Heart left ventricle (tissue), 16 donors: ENCODE measurements around the gene PTPRD. TPM values are rescaled to one million over a fixed set of nuclear protein-coding genes. Genes with fewer than 3 reads are reported as not detected.

Experiments
- ATAC-seq, 4 donors: fragments of 200-7000 bp; cut with Tn5 transposase; one replicate each; pipeline ENCODE4 v1.9.1; 2020 to 2022; ENCODE audit warnings: moderate library complexity in 4 of 4, mild to moderate bottlenecking in 3 of 4, moderate number of reproducible peaks in 1 of 4
- DNase-seq, 5 donors: peaks; one replicate each; pipeline ENCODE4 v3.0.0-alpha.2; 2020
- H3K27ac ChIP-seq, 12 donors: fragments of 200-600 bp; sonication (generic) in 4 of 12; one replicate each; pipeline versions ENCODE4 v1.5.0 to v1.8.0; 2016 to 2022; ENCODE audit warnings: mild to moderate bottlenecking in 2 of 12
- H3K27me3 ChIP-seq, 9 donors: fragments of 200-600 bp; sonication (generic) in 2 of 9; one replicate each; pipeline versions ENCODE4 v1.5.1 to v1.8.0; 2016 to 2022; ENCODE audit warnings: mild to moderate bottlenecking in 3 of 9
- H3K36me3 ChIP-seq, 9 donors: fragments of 200-600 bp; sonication (generic) in 2 of 9; one replicate each; pipeline versions ENCODE4 v1.5.0 to v1.8.0; 2018 to 2022; ENCODE audit warnings: mild to moderate bottlenecking in 2 of 9
- H3K4me1 ChIP-seq, 12 donors: fragments of 200-600 bp; sonication (generic) in 4 of 12; one replicate each; pipeline versions ENCODE4 v1.5.0 to v1.8.0; 2016 to 2022; ENCODE audit warnings: mild to moderate bottlenecking in 3 of 12
- H3K4me3 ChIP-seq, 12 donors: fragments of 200-600 bp; sonication (generic) in 4 of 12; one replicate each; pipeline versions ENCODE4 v1.5.0 to v1.8.0; 2017 to 2022; ENCODE audit warnings: mild to moderate bottlenecking in 9 of 12, moderate library complexity in 4 of 12
- H3K9me3 ChIP-seq, 12 donors: fragments of 200-600 bp; sonication (generic) in 4 of 12; one replicate each; pipeline versions ENCODE4 v1.5.0 to v1.8.0; 2016 to 2022; ENCODE audit warnings: mild to moderate bottlenecking in 1 of 12
- CTCF ChIP-seq, 12 donors: fragments of 200-600 bp; sonication (generic) in 4 of 12; IDR thresholded peaks; one replicate each; pipeline versions ENCODE4 v1.5.0 to v1.8.0; 2018 to 2022; ENCODE audit warnings: antibody characterized with exemption in 12 of 12, mild to moderate bottlenecking in 5 of 12
- POLR2A ChIP-seq, 2 donors: fragments of 450-650 bp; IDR thresholded peaks; one replicate each; pipeline ENCODE4 v1.6.1; 2017; ENCODE audit warnings: antibody characterized with exemption in 2 of 2, mild to moderate bottlenecking in 2 of 2, moderate library complexity in 2 of 2
- WGBS, 4 donors: extraction: QIAGEN DNeasy Blood & Tissue Kit in 2 of 4; methylation state at CpG; one replicate each; pipeline versions ENCODE4 v1.1.5 to v1.1.7; 2013 to 2018; 5-methylcytosine and 5-hydroxymethylcytosine counted together
- intact Hi-C, 10 donors: fragments of 100-400 bp; cut with DNase I; formaldehyde crosslinking; loops; one replicate each; pipeline versions ENCODE4 v1.11.1 to v1.14.2; 2022
- polyA plus RNA-seq, 2 donors: library from polyadenylated mRNA; stranded (reverse); fragments of 200-250 nt; gene quantifications; one replicate each; pipeline ENCODE4 v1.2.3, GENCODE V29; 2013
- total RNA-seq, 9 donors: library from RNA; depleted of rRNA in 2 of 9; stranded (reverse); fragments of >200 nt in 2 of 9; fragmentation: NEBNext Ultra II Directional in 3 of 9; extraction: Animal tissue kit (Norgen Biotek cat#: 25700) in 3 of 9; gene quantifications; one replicate each; pipeline versions ENCODE4 v1.1.0 to v1.2.4, GENCODE V29; 2016 to 2023
- donor health status: ischemic (EF 13 %, LVEDD 7.1; RV severe dilation, severe dysfunction).
- donor health status: healthy with polysubstance abuse.
- donor health status: DM: no; HTN: yes; CAD: no.
- donor health status: DM: no; HTN: no; CAD: no.
- donor health status: ischemic (EF 25% LVEDD 6.9; RV normal size, moderate dysfunction).
- donor health status: ischemic (EF 25% LVEDD 5.7; RV mildly dilated, moderate dysfunction).
- donor health status: healthy.
- donor health status: DM: yes; HTN: yes; CAD: no.
- donor health status: ischemic (EF 35%, LVEDD 5.7; RV mildly dilated, moderate dysfunction).
- donor health status: nonischemic (EF 11% LVEDD 7.7; RV severe dilation, severe dysfunction).
- donor health status: DM: yes; HTN: yes; CAD: no.
- donor health status: PGD.
- donor health status: ischemic (EF 29% LVEDD 5.4; RV normal size, mild dysfunction).
- donor health status: nonischemic (EF 23%, LVEDD 6.1; RV moderate dilation, normal function).

The PTPRD gene
- total and polyA plus RNA-seq, 11 donors = 1.4 to 25.3 (median 15.1) TPM

GRCh38 chr9:9996259-9996658 lies 616.5 kb downstream of the PTPRD start:
- TF ChIP-seq POLR2A (IDR thresholded peaks at IDR 0.05) (no peak), CTCF (IDR thresholded peaks at IDR 0.05) (no peak)
- Histone ChIP-seq H3K4me3 (no peak overlapping the region), H3K27me3 (no peaks in the 10 kb centered on the region), H3K4me1 (peaks cover 0 to 5% (median 0%) of the 10 kb centered on the region in 12 donors), H3K36me3 (no peaks in the 10 kb centered on the region), H3K27ac (no peak overlapping the region), H3K9me3 (no peaks in the 10 kb centered on the region)
- ATAC-seq = no peak
- no peak for DNase-seq
- intact Hi-C loops = loop anchor here in 1 of 10 donors (10.0 kb wide), 1 partner anchor 59 kb away; no protein-coding TSS in a partner anchor

- no peak for TF ChIP-seq POLR2A (IDR thresholded peaks at IDR 0.05)
- TF ChIP-seq CTCF (IDR thresholded peaks at IDR 0.05) = no peak
- Histone ChIP-seq H3K27ac (no peak overlapping the region), H3K9me3 (peaks cover 0 to 9% (median 0%) of the 10 kb centered on the region in 12 donors), H3K27me3 (no peaks in the 10 kb centered on the region), H3K4me1 (no peaks in the 10 kb centered on the region), H3K4me3 (no peak overlapping the region), H3K36me3 (no peaks in the 10 kb centered on the region)
- WGBS, 4 donors = 90 to 100% (median 96%) methylated on average over 1 of the region's 1 CpG
- no peak for ATAC-seq
- no peak for DNase-seq
- intact Hi-C loops = loop anchor here in 1 of 10 donors (10.0 kb wide), 1 partner anchor 62 kb away; no protein-coding TSS in a partner anchor
Measured at GRCh38 chr9:9992936-9993335, 619.9 kb downstream of the PTPRD start.

- H3K9me3 ChIP-seq = no peaks in the 10 kb centered on the region
- H3K27me3 ChIP-seq = no peaks in the 10 kb centered on the region
- no peaks in the 10 kb centered on the region for H3K36me3 ChIP-seq
- H3K27ac ChIP-seq = no peak overlapping the region
- no peak for TF ChIP-seq POLR2A (IDR thresholded peaks at IDR 0.05)
- TF ChIP-seq CTCF (IDR thresholded peaks at IDR 0.05) = no peak
- 84 to 94% (median 90%) methylated on average over 6 of the region's 6 CpGs for WGBS, 4 donors
- intact Hi-C loops = no loop called here
- no peaks in the 10 kb centered on the region for H3K4me1 ChIP-seq
- H3K4me3 ChIP-seq = no peak overlapping the region
- no peak for ATAC-seq
- DNase-seq = no peak
Measured at GRCh38 chr9:9973062-9973461, 639.7 kb downstream of the PTPRD start.

- H3K27me3 ChIP-seq = no peaks in the 10 kb centered on the region
- H3K36me3 ChIP-seq = no peaks in the 10 kb centered on the region
- H3K4me3 ChIP-seq = no peak overlapping the region
- H3K27ac ChIP-seq = no peak overlapping the region
- no peak for TF ChIP-seq POLR2A (IDR thresholded peaks at IDR 0.05)
- no peak for TF ChIP-seq CTCF (IDR thresholded peaks at IDR 0.05)
- ATAC-seq (no peak), DNase-seq (no peak)
- intact Hi-C loops = no loop called here
- H3K4me1 ChIP-seq = no peaks in the 10 kb centered on the region
- no peaks in the 10 kb centered on the region for H3K9me3 ChIP-seq
- 89% methylated on average over 5 of the region's 5 CpGs for WGBS, 4 donors
Measured at GRCh38 chr9:9970514-9970913, 642.3 kb downstream of the PTPRD start.
